ENCODE results near the gene NFIX. TPM values are rescaled to one million over a fixed set of nuclear protein-coding genes. Genes with fewer than 3 reads are reported as not detected.

NFIX gene
- total RNA-seq, 4 donors from 2014 or later, result 27.4 to 381 (median 78.4) TPM

DNA sequence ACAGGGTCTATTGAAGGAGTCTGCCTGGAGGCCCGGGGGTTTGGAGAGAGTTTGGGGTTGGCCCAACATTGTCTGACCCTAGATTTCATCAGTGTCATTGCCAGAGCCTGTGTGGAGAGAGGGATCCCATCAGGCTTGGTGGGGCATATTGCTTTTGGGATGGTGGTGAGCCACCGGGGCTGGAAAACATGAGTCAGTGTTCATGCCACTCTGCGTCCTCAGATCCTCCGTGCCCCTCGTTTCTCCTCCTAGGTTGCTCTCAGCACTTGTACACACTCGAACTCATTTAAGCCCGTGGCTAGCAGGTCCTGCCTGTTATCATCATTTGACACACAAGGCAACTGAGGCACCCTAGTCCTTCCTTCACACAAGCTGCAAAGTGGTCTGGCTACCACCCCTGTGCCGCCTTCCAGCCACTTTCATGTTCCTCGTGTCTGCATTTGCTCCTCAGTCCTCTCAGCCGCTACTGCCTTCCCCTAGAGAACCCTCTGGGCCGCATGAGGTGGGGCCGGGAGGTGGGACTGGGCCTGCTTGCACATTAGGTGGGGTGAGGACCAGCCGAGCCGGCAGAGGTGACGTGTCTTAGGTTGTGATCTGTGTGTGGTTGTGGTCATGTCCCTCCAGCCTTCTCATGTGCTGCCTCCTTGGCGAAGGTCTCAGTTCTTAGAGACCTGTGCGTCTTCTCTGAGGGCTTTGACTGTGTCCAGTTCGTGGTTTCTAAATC is 126.4 kb downstream of the NFIX start:
- TF ChIP-seq POLR2A (IDR thresholded peaks at IDR 0.05), result no peak
- no peak for TF ChIP-seq CTCF (IDR thresholded peaks at IDR 0.05)
- no peak overlapping the region for H3K27ac ChIP-seq
- H3K4me1 ChIP-seq, result peaks cover 0 to 14% of the 10 kb centered on the region in 2 donors
- no peaks in the 10 kb centered on the region for H3K27me3 ChIP-seq
- no peak overlapping the region for H3K4me3 ChIP-seq
- H3K36me3 ChIP-seq, result no peaks in the 10 kb centered on the region
- H3K9me3 ChIP-seq, result no peaks in the 10 kb centered on the region
- intact Hi-C loops (cut with DNase I; ENCODE audit: low total_unique reads), result no loop called here
- no peak for DNase-seq

GRCh38 chr19:13122275-13122878 is 127.1 kb downstream of the NFIX start:
- DNase-seq, result no peak
- intact Hi-C loops (cut with DNase I; ENCODE audit: low total_unique reads), result no loop called here
- Histone ChIP-seq H3K27ac (no peak overlapping the region), H3K9me3 (no peaks in the 10 kb centered on the region), H3K36me3 (no peaks in the 10 kb centered on the region), H3K27me3 (no peaks in the 10 kb centered on the region), H3K4me3 (no peak overlapping the region), H3K4me1 (peaks cover 0 to 14% of the 10 kb centered on the region in 2 donors)
- TF ChIP-seq POLR2A (IDR thresholded peaks at IDR 0.05) (no peak), CTCF (IDR thresholded peaks at IDR 0.05) (no peak)

GRCh38 chr19:13122980-13123957 is 128.0 kb downstream of the NFIX start:
- intact Hi-C loops (cut with DNase I; ENCODE audit: low total_unique reads), result no loop called here
- no peaks in the 10 kb centered on the region for H3K36me3 ChIP-seq
- TF ChIP-seq CTCF (IDR thresholded peaks at IDR 0.05) (no peak), POLR2A (IDR thresholded peaks at IDR 0.05) (no peak)
- no peak overlapping the region for H3K27ac ChIP-seq
- H3K4me1 ChIP-seq, result peaks cover 0 to 14% of the 10 kb centered on the region in 2 donors
- H3K9me3 ChIP-seq, result no peaks in the 10 kb centered on the region
- DNase-seq, result no peak
- H3K27me3 ChIP-seq, result no peaks in the 10 kb centered on the region
- H3K4me3 ChIP-seq, result no peak overlapping the region

GRCh38 chr19:13127051-13127450 is 131.8 kb downstream of the NFIX start:
- TF ChIP-seq POLR2A (IDR thresholded peaks at IDR 0.05) (no peak), CTCF (IDR thresholded peaks at IDR 0.05) (no peak)
- Histone ChIP-seq H3K4me3 (no peak overlapping the region), H3K4me1 (no peaks in the 10 kb centered on the region), H3K36me3 (no peaks in the 10 kb centered on the region), H3K27me3 (no peaks in the 10 kb centered on the region), H3K27ac (no peak overlapping the region), H3K9me3 (no peaks in the 10 kb centered on the region)
- intact Hi-C loops (cut with DNase I; ENCODE audit: low total_unique reads), result no loop called here
- no peak for DNase-seq
